IPS-NIHi11 (cell line): ENCODE data around the gene CDC16.

ENCODE experiments used
- DNase-seq: peaks from one replicate; pipeline ENCODE4 v3.0.0; 2012; ENCODE audit warnings: mixed read lengths, low spot score

CDC16 gene

DNA sequence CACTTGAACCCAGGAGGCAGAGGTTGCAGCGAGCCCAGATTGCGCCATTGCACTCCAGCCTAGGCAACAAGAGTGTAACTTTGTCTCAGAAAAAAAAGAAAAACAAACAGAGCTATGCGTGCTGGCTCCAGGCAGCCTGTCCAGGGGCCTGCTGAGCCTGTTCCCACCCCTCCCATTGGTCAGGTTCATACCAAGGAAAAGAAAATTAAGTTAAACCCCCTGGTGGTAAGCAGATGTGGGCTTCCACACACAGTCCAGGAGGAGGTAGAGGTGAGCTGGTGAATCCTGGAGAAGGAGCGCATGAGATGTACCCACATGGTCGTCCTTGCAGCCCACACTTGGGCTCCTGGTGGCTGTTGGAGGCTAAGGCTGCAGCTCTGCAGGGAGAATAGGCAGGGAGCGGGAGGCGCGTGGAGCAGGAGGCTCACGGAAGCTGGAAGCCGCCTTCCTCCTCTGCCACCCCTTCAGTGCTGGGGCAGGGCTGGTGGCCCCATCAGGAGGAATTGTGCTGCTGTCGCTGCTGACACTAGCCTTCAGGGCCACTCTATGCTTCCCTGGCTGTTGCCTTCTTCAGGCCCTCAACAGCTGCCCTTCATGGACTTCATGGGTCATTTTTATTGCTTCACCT, 69.1 kb downstream of the CDC16 start:
- no peak for DNase-seq

- DNase-seq = no peak
These were observed 69.8 kb downstream of the CDC16 start for GRCh38 chr13:114304346-114305034.

GRCh38 chr13:114309086-114309485, 74.4 kb downstream of the CDC16 start:
- no peak for DNase-seq

DNA sequence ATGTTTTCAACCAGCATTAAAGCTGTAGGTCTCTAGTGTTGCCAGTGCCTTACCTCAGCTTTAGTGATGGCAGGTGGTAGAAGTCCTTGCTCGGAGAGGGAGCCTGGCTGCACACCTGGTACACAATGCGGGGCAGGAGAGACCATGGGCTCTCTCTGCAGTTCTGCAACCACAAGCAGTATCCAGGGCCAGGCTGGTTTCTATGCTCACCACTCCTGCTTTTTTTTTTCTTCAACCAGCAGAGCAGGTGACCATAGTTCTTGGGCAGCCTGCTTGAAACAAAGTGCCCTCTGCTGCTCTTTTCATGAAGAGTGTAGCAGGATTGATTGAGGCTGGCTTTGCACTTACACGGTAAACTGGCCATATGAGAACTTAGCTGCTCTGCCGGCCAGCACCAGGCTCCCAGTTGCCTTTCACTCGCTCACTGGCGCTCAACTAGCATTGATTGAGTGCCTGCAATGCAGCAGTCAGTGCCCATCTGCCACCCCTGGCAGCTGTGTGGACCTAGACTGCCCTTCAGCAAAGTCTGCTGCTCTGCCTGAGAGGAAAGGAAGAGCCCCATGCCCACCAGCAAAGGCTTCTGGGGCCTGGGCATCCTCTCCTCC, 75.2 kb downstream of the CDC16 start:
- DNase-seq = no peak

GRCh38 chr13:114310956-114311355, 76.3 kb downstream of the CDC16 start:
- no peak for DNase-seq

- DNase-seq = no peak
These were observed 76.7 kb downstream of the CDC16 start for GRCh38 chr13:114311387-114311786.

DNA sequence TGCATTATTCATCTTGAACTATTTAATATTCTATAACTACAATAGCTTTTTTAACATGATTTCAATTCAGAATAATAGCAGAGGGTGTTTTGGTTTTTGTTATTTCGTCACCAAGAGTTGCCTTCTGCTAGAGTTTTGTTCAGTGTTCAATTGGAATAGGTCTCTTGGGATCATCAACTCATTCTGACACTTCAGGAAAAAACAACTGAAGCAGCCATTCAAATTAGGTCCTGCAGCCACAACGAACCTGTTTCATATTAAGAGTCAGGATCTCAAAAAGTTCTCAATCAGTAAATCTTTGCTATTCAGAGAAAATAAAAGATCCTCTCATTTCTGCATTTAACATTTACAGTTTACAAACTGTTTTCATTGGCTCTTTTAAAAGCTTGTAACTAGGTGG, 77.2 kb downstream of the CDC16 start:
- DNase-seq = no peak

DNA sequence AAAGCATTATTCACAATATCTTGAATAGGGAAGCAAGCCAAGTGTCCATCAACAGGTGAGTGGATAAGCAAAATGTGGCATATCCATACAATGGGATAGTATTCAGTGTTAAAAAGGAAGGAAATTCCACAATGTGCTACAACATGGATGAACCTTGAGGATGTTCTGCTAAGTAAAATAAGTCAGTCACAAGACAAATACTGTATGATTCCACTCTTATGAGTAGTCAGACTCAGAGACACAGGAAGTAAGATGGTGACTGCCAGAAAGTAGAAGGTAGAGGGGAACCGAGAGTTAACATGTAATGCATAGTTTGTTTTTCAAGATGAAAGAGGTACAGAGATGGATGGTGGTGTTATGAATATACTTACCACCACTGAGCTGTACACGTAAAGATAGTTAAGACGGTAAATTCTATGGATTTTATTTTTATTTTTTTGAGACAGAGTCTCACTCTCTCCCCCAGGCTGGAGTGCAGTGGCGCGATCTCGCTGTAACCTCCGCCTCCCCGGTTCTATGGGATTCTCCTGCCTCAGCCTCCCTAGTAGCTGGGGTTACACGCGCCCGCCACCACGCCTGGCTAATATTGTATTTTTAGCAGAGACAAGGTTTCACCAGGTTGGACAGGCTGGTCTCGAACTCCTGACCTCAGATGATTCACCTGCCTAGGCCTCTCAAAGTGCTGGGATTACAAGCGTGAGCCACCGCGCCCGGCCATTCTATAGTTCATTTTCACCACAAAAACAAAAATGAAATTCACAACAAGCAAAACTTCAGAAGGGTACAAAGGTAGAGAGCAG, 78.6 kb downstream of the CDC16 start:
- no peak for DNase-seq

GRCh38 chr13:114314074-114314912, 79.6 kb downstream of the CDC16 start, which contains the start of gene CHAMP1:
TSS of gene CHAMP1 (plus strand) at chr13:114314503. CDS start at chr13:114323843, 9,340 bp downstream.
- DNase-seq = peak; percentile 98

GRCh38 chr13:114315074-114315785, 80.5 kb downstream of the CDC16 start:
- DNase-seq = no peak

DNA sequence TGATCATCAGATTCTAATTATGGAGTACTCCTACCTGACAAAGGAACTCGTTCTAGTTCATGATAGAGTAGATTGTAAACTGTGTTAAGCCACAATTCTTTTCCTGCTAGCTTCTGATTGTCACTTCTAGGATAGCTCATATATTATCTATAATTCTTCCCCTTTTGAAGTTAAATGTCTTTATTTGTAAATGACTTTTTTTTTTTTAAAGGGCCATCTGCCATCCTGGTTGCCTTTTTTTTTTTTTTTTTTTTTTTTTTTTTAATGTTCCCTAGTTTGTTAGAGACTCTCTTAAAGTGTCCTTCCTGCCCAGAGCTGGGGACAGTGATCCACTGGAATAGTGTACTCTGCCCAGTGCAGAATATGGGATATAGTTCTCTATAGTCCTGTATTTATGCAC, 83.9 kb downstream of the CDC16 start:
- DNase-seq = no peak

GRCh38 chr13:114319441-114319913, 84.8 kb downstream of the CDC16 start:
- no peak for DNase-seq

GRCh38 chr13:114320065-114320464, 85.4 kb downstream of the CDC16 start:
- no peak for DNase-seq

DNA sequence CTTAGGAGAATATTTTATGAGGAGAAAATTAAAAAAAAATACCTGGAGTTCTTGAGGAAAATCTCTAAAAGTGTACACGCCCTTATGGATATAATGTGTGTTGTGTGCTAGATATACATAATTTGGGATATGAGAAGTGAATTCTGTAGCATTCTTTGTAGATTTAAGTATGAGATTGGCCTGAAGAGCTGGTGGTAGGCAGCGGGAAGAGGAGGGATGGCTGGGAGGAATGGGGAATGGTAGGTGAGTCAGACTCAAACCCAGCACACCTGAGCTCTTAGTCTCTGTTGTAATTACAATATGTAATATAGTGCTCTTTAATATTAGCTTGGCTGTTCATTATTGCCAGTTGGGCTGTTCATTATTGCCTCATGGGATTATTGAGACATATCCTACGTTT, 86.6 kb downstream of the CDC16 start:
- DNase-seq = no peak
